Caco-2 (cell line): ENCODE measurements around the gene MAGED1. TPM values are rescaled to one million over a fixed set of nuclear protein-coding genes. Genes with fewer than 3 reads are reported as not detected.

Source experiments
- BruUV-seq: library from RNA; stranded (reverse); fragments of 400-500 nt; replicated peaks from 2 replicates; lab custom pipeline; 2021; lab: Mats Ljungman, UMichigan
- CTCF ChIA-PET: fragments of 300-600 bp; sonication (Branson Sonifier 250); formaldehyde crosslinking; loops from one replicate; lab custom pipeline; 2022; ENCODE audit warnings: antibody characterized with exemption; lab: Charles Lee
- POLR2A ChIA-PET: fragments of 300-600 bp; sonication (Branson Sonifier 250); formaldehyde crosslinking; loops from one replicate; lab custom pipeline; 2022; ENCODE audit warnings: antibody characterized with exemption; lab: Charles Lee
- DNase-seq, 2 experiments: peaks; one replicate each; pipeline versions ENCODE4 v3.0.0 to v3.0.0-alpha.2; 2020 to 2022
- H3K27me3 ChIP-seq: replicated peaks from 2 replicates; pipeline ENCODE4 v1.6.0; 2011; ENCODE audit warnings: low read length; ENCODE audit not compliant: control insufficient read depth, insufficient read depth
- H3K36me3 ChIP-seq: 2 replicates; pipeline ENCODE4 v1.5.1; 2011; ENCODE audit warnings: low read length; ENCODE audit not compliant: control insufficient read depth, insufficient read depth
- H3K4me1 ChIP-seq: fragments of 250-450 bp; sonication (Bioruptor Pico); 2 replicates; pipeline ENCODE4 v1.5.1; 2020; ENCODE audit warnings: mild to moderate bottlenecking
- H3K4me3 ChIP-seq: 2 replicates; pipeline ENCODE4 v1.5.1; 2011; ENCODE audit warnings: low read depth, mild to moderate bottlenecking, control low read depth, low read length
- H3K9me3 ChIP-seq: fragments of 250-450 bp; sonication (Bioruptor Pico); 2 replicates; pipeline ENCODE4 v1.5.1; 2020; ENCODE audit warnings: mild to moderate bottlenecking, moderate library complexity
- H3K27ac Mint-ChIP-seq: one replicate; pipeline ENCODE4 v1.8.0; 2022; ENCODE audit warnings: mixed read lengths; ENCODE audit not compliant: unreplicated experiment
- H3K27me3 Mint-ChIP-seq: one replicate; pipeline ENCODE4 v1.8.0; 2022; ENCODE audit warnings: mixed read lengths; ENCODE audit not compliant: insufficient read depth, unreplicated experiment
- H3K36me3 Mint-ChIP-seq: one replicate; pipeline ENCODE4 v1.8.0; 2022; ENCODE audit warnings: mild to moderate bottlenecking, mixed read lengths; ENCODE audit not compliant: insufficient read depth, unreplicated experiment
- H3K4me1 Mint-ChIP-seq: one replicate; pipeline ENCODE4 v1.8.0; 2022; ENCODE audit warnings: low read depth, mixed read lengths; ENCODE audit not compliant: unreplicated experiment
- H3K4me3 Mint-ChIP-seq: one replicate; pipeline ENCODE4 v1.8.0; 2022; ENCODE audit warnings: mild to moderate bottlenecking, moderate library complexity, mixed read lengths; ENCODE audit not compliant: unreplicated experiment
- H3K9me3 Mint-ChIP-seq: one replicate; pipeline ENCODE4 v1.8.0; 2022; ENCODE audit warnings: mixed read lengths; ENCODE audit not compliant: unreplicated experiment
- intact Hi-C: fragments of 100-400 bp; cut with micrococcal nuclease; formaldehyde crosslinking; loops from one replicate; pipeline ENCODE4 v1.10.0; 2022; ENCODE audit not compliant: unreplicated experiment
- total RNA-seq: library from RNA; stranded (reverse); gene quantifications from 2 replicates; pipeline ENCODE4 v1.2.3, GENCODE V29; 2022
- TF ChIP-seq, protein P1 (sequence below), 2 experiments: fragments of 200-600 bp in 1 of 2; IDR thresholded peaks; 1 replicate in 1 of 2; 2 replicates in 1 of 2; pipeline versions ENCODE4 v1.5.1 to v1.8.0; 2011 to 2022; ENCODE audit warnings: antibody characterized with exemption in 1 of 2, control low read depth in 1 of 2, inconsistent platforms in 1 of 2, low read depth in 1 of 2, low read length in 1 of 2, mild to moderate bottlenecking in 1 of 2, moderate library complexity in 1 of 2; ENCODE audit not compliant: insufficient read depth in 1 of 2, severe bottlenecking in 1 of 2, unreplicated experiment in 1 of 2

Gene MAGED1
- total RNA-seq, 1 experiment from 2014 or later, result 174 TPM

- Mint-ChIP-seq H3K9me3 (no peaks in the 10 kb centered on the region), H3K27ac (no peak overlapping the region), H3K4me1 (peaks cover 1% of the 10 kb centered on the region), H3K4me3 (no peak overlapping the region), H3K36me3 (peaks cover 34% of the 10 kb centered on the region), H3K27me3 (no peaks in the 10 kb centered on the region)
- Histone ChIP-seq H3K4me3 (no peak overlapping the region), H3K9me3 (no peaks in the 10 kb centered on the region), H3K4me1 (no peaks in the 10 kb centered on the region), H3K36me3 (no peaks in the 10 kb centered on the region), H3K27me3 (no peaks in the 10 kb centered on the region)
- no TSS peak for BruUV-seq
- ChIA-PET CTCF (no interaction called here), POLR2A (no interaction called here)
- TF ChIP-seq, protein P1, sequence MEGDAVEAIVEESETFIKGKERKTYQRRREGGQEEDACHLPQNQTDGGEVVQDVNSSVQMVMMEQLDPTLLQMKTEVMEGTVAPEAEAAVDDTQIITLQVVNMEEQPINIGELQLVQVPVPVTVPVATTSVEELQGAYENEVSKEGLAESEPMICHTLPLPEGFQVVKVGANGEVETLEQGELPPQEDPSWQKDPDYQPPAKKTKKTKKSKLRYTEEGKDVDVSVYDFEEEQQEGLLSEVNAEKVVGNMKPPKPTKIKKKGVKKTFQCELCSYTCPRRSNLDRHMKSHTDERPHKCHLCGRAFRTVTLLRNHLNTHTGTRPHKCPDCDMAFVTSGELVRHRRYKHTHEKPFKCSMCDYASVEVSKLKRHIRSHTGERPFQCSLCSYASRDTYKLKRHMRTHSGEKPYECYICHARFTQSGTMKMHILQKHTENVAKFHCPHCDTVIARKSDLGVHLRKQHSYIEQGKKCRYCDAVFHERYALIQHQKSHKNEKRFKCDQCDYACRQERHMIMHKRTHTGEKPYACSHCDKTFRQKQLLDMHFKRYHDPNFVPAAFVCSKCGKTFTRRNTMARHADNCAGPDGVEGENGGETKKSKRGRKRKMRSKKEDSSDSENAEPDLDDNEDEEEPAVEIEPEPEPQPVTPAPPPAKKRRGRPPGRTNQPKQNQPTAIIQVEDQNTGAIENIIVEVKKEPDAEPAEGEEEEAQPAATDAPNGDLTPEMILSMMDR (IDR thresholded peaks at IDR 0.05; ENCODE audit: insufficient read depth in 1 of 2, low read depth in 1 of 2, low read length in 1 of 2, severe bottlenecking in 1 of 2, unreplicated experiment in 1 of 2), result no peak
- DNase-seq, result no peak
- intact Hi-C loops, result no loop called here
Measured at GRCh38 chrX:51891821-51892551, 1.4 kb upstream of the MAGED1 start.

DNA sequence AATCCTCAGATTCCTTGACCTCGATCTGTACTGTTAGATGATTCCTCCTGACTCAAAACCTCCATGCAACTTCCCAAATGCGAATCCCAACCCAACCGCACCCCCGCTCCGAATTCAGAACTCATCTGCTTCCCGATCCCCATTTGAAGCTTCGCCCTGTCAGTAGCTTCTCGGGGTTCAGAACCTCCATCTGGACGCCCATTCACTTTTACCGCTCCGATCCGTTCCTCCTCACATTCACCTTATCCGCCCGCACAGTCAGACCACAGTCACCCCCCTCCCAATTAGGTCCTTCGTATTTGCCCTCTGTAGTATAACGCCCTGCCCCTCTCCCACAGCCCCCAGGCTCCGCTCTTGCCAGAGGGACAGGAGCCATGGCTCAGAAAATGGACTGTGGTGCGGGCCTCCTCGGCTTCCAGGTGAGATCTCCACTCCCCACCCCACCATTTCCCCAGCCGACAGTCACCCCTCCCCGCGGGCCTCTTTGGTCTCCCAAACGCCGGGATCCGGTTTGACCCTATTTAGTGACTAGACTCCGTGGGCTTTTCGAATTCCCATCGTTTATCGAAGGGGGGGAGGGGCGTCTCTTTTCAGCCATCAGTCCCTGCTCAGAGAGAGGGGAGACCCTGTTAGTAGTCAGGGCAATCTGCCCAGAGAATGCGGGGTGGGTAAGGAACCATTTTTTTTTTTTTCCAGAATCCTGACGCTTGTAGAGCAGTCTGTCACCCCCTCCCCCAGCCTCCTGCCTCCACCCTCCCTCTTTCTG is 691 bp downstream of the MAGED1 start:
- TF ChIP-seq, protein P1 (IDR thresholded peaks at IDR 0.05; ENCODE audit: insufficient read depth in 1 of 2, low read depth in 1 of 2, low read length in 1 of 2, severe bottlenecking in 1 of 2, unreplicated experiment in 1 of 2), result no peak
- ChIA-PET POLR2A (no interaction called here), CTCF (no interaction called here)
- Histone ChIP-seq H3K4me3 (peak overlapping the region; percentile 70), H3K9me3 (no peaks in the 10 kb centered on the region), H3K27me3 (no peaks in the 10 kb centered on the region), H3K36me3 (no peaks in the 10 kb centered on the region), H3K4me1 (no peaks in the 10 kb centered on the region)
- intact Hi-C loops, result loop anchor here (1.0 kb wide), 2 partner anchors 60 to 367 kb away; no protein-coding TSS in a partner anchor
- Mint-ChIP-seq H3K27me3 (no peaks in the 10 kb centered on the region), H3K4me1 (peaks cover 6% of the 10 kb centered on the region), H3K27ac (peak overlapping the region; percentile 94), H3K36me3 (peaks cover 56% of the 10 kb centered on the region), H3K9me3 (no peaks in the 10 kb centered on the region), H3K4me3 (peak overlapping the region; percentile 87)
- TSS peak; percentile 37 for BruUV-seq
- peak in 1 of 2 experiments; percentile 12 for DNase-seq

DNA sequence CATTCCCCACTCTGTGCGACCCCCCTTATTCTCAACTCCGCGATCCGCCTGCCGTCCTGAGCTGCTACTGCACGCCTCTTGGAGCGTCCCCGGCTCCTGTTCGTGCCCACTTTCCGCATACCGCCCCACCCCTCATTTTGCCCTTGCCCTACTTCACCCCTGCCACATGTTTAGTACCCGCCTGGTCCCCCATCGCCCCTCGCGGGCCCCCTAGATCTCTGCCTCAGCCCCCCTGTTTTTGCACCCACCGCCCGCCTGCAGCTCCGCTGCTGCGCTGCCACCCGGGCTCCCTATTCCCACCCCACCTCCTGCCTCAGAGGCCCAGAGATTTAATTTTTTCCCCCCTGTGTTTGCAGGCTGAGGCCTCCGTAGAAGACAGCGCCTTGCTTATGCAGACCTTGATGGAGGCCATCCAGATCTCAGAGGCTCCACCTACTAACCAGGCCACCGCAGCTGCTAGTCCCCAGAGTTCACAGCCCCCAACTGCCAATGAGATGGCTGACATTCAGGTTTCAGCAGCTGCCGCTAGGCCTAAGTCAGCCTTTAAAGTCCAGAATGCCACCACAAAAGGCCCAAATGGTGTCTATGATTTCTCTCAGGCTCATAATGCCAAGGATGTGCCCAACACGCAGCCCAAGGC is 1.4 kb downstream of the MAGED1 start:
- no peak overlapping the region for H3K27ac Mint-ChIP-seq
- CTCF ChIA-PET, result no interaction called here
- H3K36me3 ChIP-seq, result no peaks in the 10 kb centered on the region
- H3K4me3 ChIP-seq, result peak overlapping the region; percentile 70
- no peak for DNase-seq
- H3K9me3 ChIP-seq, result no peaks in the 10 kb centered on the region
- no peaks in the 10 kb centered on the region for H3K27me3 Mint-ChIP-seq
- peaks cover 63% of the 10 kb centered on the region for H3K36me3 Mint-ChIP-seq
- H3K4me1 ChIP-seq, result no peaks in the 10 kb centered on the region
- BruUV-seq, result no TSS peak
- H3K27me3 ChIP-seq, result no peaks in the 10 kb centered on the region
- intact Hi-C loops, result no loop called here
- H3K9me3 Mint-ChIP-seq, result no peaks in the 10 kb centered on the region
- peak overlapping the region; percentile 87 for H3K4me3 Mint-ChIP-seq
- POLR2A ChIA-PET, result no interaction called here
- peaks cover 6% of the 10 kb centered on the region for H3K4me1 Mint-ChIP-seq
- TF ChIP-seq, protein P1 (IDR thresholded peaks at IDR 0.05; ENCODE audit: insufficient read depth in 1 of 2, low read depth in 1 of 2, low read length in 1 of 2, severe bottlenecking in 1 of 2, unreplicated experiment in 1 of 2), result no peak
